Endothelial cell of umbilical vein (primary cell): ENCODE data around the gene FBXO24. TPM values are rescaled to one million over a fixed set of nuclear protein-coding genes. Genes with fewer than 3 reads are reported as not detected.
A peak's percentile ranks its signal among the peaks of the same experiment; 100 is the strongest.

Experiments
- BruUV-seq: library from RNA; stranded (reverse); fragments of 400-500 nt; replicated peaks from 2 replicates; lab custom pipeline; 2021; lab: Mats Ljungman, UMichigan
- CTCF ChIA-PET: fragments of 300-600, 350-600 bp; sonication (Branson Sonifier 250); formaldehyde crosslinking; loops from one replicate; lab custom pipeline; 2021; ENCODE audit warnings: antibody characterized with exemption, inconsistent platforms; lab: Charles Lee
- POLR2A ChIA-PET: fragments of 300-600, 350-600 bp; sonication (Branson Sonifier 250); formaldehyde crosslinking; loops from one replicate; lab custom pipeline; 2021; ENCODE audit warnings: antibody characterized with exemption, inconsistent platforms; lab: Charles Lee
- DNase-seq: peaks from one replicate; pipeline ENCODE4 v3.0.0-alpha.2; 2011; ENCODE audit warnings: low read depth, low spot score
- FAIRE-seq: peaks from 2 replicates; lab custom pipeline; 2011; peaks lifted over from hg19 to GRCh38; lab: Jason Lieb, UNC
- H2AFZ ChIP-seq: 2 replicates; pipeline ENCODE4 v1.6.0; 2012; ENCODE audit warnings: low read depth, low read length, control low read depth, inconsistent platforms
- H3K27ac ChIP-seq: 2 replicates; pipeline ENCODE4 v1.5.1; 2011; ENCODE audit warnings: low read depth, mild to moderate bottlenecking, control low read depth, low read length, moderate library complexity; ENCODE audit not compliant: insufficient read depth
- H3K27me3 ChIP-seq, 2 experiments: 2 replicates each; pipeline versions ENCODE4 v1.6.0 to v1.6.1; 2011; ENCODE audit warnings: low read length in 2 of 2, mixed read lengths in 1 of 2; ENCODE audit not compliant: control insufficient read depth in 2 of 2, insufficient read depth in 2 of 2
- H3K36me3 ChIP-seq, 2 experiments: 2 replicates in 1 of 2; 3 replicates in 1 of 2; pipeline ENCODE4 v1.5.1; 2011; ENCODE audit warnings: low read length in 2 of 2, mild to moderate bottlenecking in 1 of 2, moderate library complexity in 1 of 2; ENCODE audit not compliant: control insufficient read depth in 2 of 2, insufficient read depth in 2 of 2; ENCODE audit errors: extremely low read depth in 1 of 2
- H3K4me1 ChIP-seq: 3 replicates; pipeline ENCODE4 v1.5.1; 2011; ENCODE audit warnings: mild to moderate bottlenecking, low read length; ENCODE audit not compliant: control insufficient read depth, insufficient read depth; ENCODE audit errors: extremely low read depth
- H3K4me2 ChIP-seq: 2 replicates; pipeline ENCODE4 v1.6.1; 2011; ENCODE audit warnings: low read length, control low read depth, mixed read lengths; ENCODE audit not compliant: insufficient read depth
- H3K4me3 ChIP-seq, 3 experiments: fragments of 200-600 bp in 1 of 3; sonication (generic), shearing (Covaris generic) in 1 of 3; replicated peaks in 1 of 3; 2 replicates each; pipeline ENCODE4 v1.5.1; 2011 to 2016; ENCODE audit warnings: control low read depth in 3 of 3, low read length in 3 of 3, mild to moderate bottlenecking in 2 of 3, inconsistent platforms in 1 of 3, low read depth in 1 of 3, moderate library complexity in 1 of 3; ENCODE audit not compliant: insufficient read depth in 1 of 3
- H3K79me2 ChIP-seq: 2 replicates; pipeline ENCODE4 v1.6.0; 2012; ENCODE audit warnings: low read length, inconsistent platforms; ENCODE audit not compliant: control insufficient read depth, insufficient read depth
- H3K9ac ChIP-seq: replicated peaks from 2 replicates; pipeline ENCODE3; 2011; ENCODE audit warnings: low read length, control low read depth; ENCODE audit not compliant: insufficient read depth; ENCODE audit errors: extremely low read depth
- H3K9me1 ChIP-seq: replicated peaks from 3 replicates; pipeline ENCODE4 v1.6.0; 2011; ENCODE audit warnings: mild to moderate bottlenecking, low read length; ENCODE audit not compliant: control insufficient read depth, insufficient read depth; ENCODE audit errors: extremely low read depth
- H3K9me3 ChIP-seq: replicated peaks from 2 replicates; pipeline ENCODE4 v1.5.1; 2012; ENCODE audit warnings: low read length, inconsistent platforms; ENCODE audit not compliant: control insufficient read depth, insufficient read depth
- H4K20me1 ChIP-seq: replicated peaks from 2 replicates; pipeline ENCODE3; 2011; ENCODE audit warnings: mild to moderate bottlenecking, low read length; ENCODE audit not compliant: control insufficient read depth, insufficient read depth; ENCODE audit errors: extremely low read depth
- CTCF ChIP-seq, 2 donors: IDR thresholded peaks; 1 replicate in 1 of 2; 2 replicates in 1 of 2; pipeline ENCODE4 v1.5.1; 2011; ENCODE audit warnings: low read length in 2 of 2, mild to moderate bottlenecking in 2 of 2, moderate library complexity in 2 of 2, control low read depth in 1 of 2, inconsistent platforms in 1 of 2, low read depth in 1 of 2; ENCODE audit not compliant: insufficient read depth in 1 of 2; ENCODE audit errors: extremely low read depth in 1 of 2
- EZH2 ChIP-seq: IDR thresholded peaks from 2 replicates; pipeline ENCODE4 v1.6.1; 2012; ENCODE audit warnings: borderline replicate concordance, low read depth, mild to moderate bottlenecking, moderate library complexity, low read length, inconsistent platforms; ENCODE audit not compliant: severe bottlenecking
- GATA2 ChIP-seq: IDR thresholded peaks from 2 replicates; pipeline ENCODE4 v1.7.0; 2011; ENCODE audit warnings: low read depth, mild to moderate bottlenecking, moderate library complexity, mixed read lengths, low read length; ENCODE audit not compliant: insufficient read length, insufficient read depth
- POLR2AphosphoS5 ChIP-seq: IDR thresholded peaks from 2 replicates; pipeline ENCODE4 v1.6.1; 2012; ENCODE audit warnings: low read depth, mild to moderate bottlenecking, control low read depth, low read length, moderate library complexity; ENCODE audit not compliant: insufficient read depth
- dilution Hi-C: fragments of 300-500 bp; cut with MboI; formaldehyde crosslinking; loops from one replicate; pipeline ENCODE4 v1.15.0; 2019; ENCODE audit warnings: low sequenced_read_pairs; ENCODE audit not compliant: extremely low pct_ligation_motif_present
- intact Hi-C: fragments of 100-400 bp; cut with micrococcal nuclease; formaldehyde crosslinking; loops from one replicate; pipeline ENCODE4 v1.10.0; 2022
- polyA plus RNA-seq, 4 experiments: library from polyadenylated mRNA; depleted of rRNA in 3 of 4; stranded (reverse) in 3 of 4; unstranded in 1 of 4; fragments of >200 nt; gene quantifications; 2 replicates each; pipeline versions ENCODE4 v1.2.1 to v1.2.3, GENCODE V29; 2011 to 2012; ENCODE audit warnings: missing spikeins in 1 of 4
- total RNA-seq: library from RNA; stranded (reverse); gene quantifications from 2 replicates; pipeline ENCODE4 v1.2.3, GENCODE V29; 2021

FBXO24 gene
- total and polyA plus RNA-seq, 2 donors (not counting 3 experiments of a cell fraction or from before 2014, with no cell fraction given), result 0.37 to 0.38 TPM

DNA sequence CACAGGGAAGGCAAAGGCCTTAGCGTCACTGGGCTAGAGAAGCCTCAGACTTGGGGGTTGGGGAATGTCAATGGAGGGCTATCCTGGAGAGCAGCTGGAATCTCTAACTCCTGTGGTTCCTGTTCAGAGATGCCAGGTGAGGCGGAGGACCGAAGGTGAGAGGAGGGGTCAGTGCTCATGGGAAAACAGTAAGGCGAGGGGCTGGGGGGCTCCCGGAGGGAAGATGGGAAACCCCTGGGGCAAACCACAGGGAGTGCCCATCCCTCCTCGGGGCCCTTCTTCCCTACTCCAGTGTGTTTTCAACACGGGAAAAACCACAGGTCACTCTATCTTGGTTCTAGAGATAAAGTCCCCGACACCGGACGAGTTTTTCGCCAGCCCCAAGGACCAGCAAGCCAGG lies 3.5 kb upstream of the FBXO24 start:
- FAIRE-seq, result no peak
- Histone ChIP-seq H3K27me3 (no peaks in the 10 kb centered on the region), H3K9ac (no peak overlapping the region), H3K4me3 (no peak overlapping the region), H3K4me2 (peak overlapping the region; percentile 63), H3K9me3 (no peaks in the 10 kb centered on the region), H2AFZ (no peak overlapping the region), H3K4me1 (peaks cover 32% of the 10 kb centered on the region), H4K20me1 (no peaks in the 10 kb centered on the region), H3K36me3 (peaks cover 18 to 34% of the 10 kb centered on the region in 2 experiments), H3K9me1 (no peaks in the 10 kb centered on the region), H3K79me2 (peaks cover 29% of the 10 kb centered on the region), H3K27ac (peak overlapping the region; percentile 61)
- BruUV-seq, result no TSS peak
- no peak for DNase-seq
- TF ChIP-seq POLR2AphosphoS5 (no peak), EZH2 (no peak)
- ChIA-PET POLR2A (no interaction called here), CTCF (interaction anchor here (1.3 to 3.3 kb wide), 5 partner anchors 18 to 270 kb away, joined by 3 to 19 read pairs (median 5); partner anchors contain the start of gene SLC12A9)
- intact Hi-C loops, result loop anchor here (10.0 kb wide), 1 partner anchor 282 kb away; the partner anchor contains the start of gene TRIP6
- dilution Hi-C loops, result no loop called here

DNA sequence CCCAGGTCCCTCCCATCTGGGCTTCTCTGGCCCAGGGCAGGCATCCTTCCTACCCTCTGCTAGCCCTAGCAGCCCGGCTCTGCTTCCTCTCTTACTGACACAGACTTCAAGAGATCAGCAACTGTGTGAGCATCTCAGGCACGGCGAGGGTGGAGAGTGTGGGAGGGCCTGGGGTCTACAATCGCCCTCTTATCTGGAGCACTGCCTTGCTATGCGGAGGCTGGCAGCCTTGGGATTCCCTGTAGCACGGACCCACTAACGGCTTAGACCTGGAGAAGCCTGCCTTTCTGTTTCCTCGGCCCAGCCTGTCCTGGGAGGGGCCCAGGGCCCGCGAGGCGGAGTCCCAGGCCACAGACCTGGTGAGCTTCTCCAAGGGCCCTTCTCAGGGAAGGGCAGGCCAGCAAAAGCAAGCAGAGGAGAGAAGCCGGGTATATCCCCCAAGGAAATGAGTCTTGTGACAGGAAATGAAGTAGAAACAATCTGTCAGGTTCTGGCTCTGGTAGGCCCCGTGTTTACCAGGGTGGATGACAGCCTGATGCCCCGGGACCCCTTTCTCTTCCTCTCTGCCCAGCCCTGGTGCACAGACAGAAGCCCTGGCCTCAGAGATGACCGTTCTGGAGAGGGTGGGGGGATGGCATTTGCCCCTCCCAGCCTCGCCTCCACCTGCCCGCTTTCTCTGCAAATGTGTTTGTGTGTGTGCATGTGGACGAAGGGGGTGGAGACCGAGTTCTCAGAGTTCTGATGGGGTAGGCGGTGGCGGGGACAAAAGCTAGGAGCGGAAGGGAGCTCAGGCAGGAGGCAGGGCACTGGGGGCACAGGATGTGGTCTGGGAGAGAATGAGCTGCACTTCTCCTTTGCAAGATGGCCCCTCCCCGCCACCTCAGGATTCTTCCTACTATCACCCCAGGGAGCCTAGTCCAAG lies 2.7 kb upstream of the FBXO24 start:
- Histone ChIP-seq H3K4me1 (peaks cover 32% of the 10 kb centered on the region), H3K36me3 (peaks cover 13 to 30% of the 10 kb centered on the region in 2 experiments), H4K20me1 (no peaks in the 10 kb centered on the region), H2AFZ (no peak overlapping the region), H3K9me1 (no peaks in the 10 kb centered on the region), H3K27ac (peak overlapping the region; percentile 61), H3K9ac (peak overlapping the region; percentile 25), H3K79me2 (peaks cover 29% of the 10 kb centered on the region), H3K4me3 (peak overlapping the region in 2 of 3 experiments; percentile 16 to 86), H3K4me2 (peak overlapping the region; percentile 63), H3K9me3 (no peaks in the 10 kb centered on the region), H3K27me3 (no peaks in the 10 kb centered on the region)
- peak; percentile 50 for DNase-seq
- intact Hi-C loops, result loop anchor here (2.0 to 10.0 kb wide), 2 partner anchors 45 to 281 kb away; partner anchors contain the start of genes AGFG2 and TRIP6
- POLR2A ChIA-PET, result interaction anchor here (1.2 to 3.6 kb wide), 3 partner anchors 12 to 155 kb away, joined by 4 to 14 read pairs (median 12); partner anchors contain the start of genes GNB2 and ZCWPW1
- FAIRE-seq, result peak; percentile 94
- dilution Hi-C loops, result no loop called here
- peak; percentile 13 for TF ChIP-seq POLR2AphosphoS5
- TF ChIP-seq GATA2, result no peak
- no peak for TF ChIP-seq CTCF (IDR thresholded peaks at IDR 0.05; ENCODE audit: extremely low read depth in 1 of 2, insufficient read depth in 1 of 2, low read depth in 1 of 2, low read length in 2 of 2)
- BruUV-seq, result TSS peak; percentile 1
- CTCF ChIA-PET, result interaction anchor here (0.7 to 3.3 kb wide), 8 partner anchors 19 to 269 kb away, joined by 3 to 19 read pairs (median 5); partner anchors contain the start of genes GNB2, MOSPD3 and SLC12A9
